Smooth muscle cell (in vitro differentiated cells): Measurements from ENCODE around the gene ATP7B. TPM values are rescaled to one million over a fixed set of nuclear protein-coding genes. Genes with fewer than 3 reads are reported as not detected.

Experiments
- DNase-seq: peaks from one replicate; lab custom pipeline; 2025; ENCODE audit not compliant: unreplicated experiment; lab: John Stamatoyannopoulos, UW
- H2AFZ ChIP-seq: fragments of 200-600 bp; sonication (generic); 2 replicates; pipeline ENCODE4 v1.6.0; 2016; ENCODE audit warnings: antibody characterized with exemption, low read depth, mild to moderate bottlenecking
- H3F3A ChIP-seq: fragments of 200-600 bp; sonication (generic); 2 replicates; pipeline ENCODE4 v1.6.0; 2017; ENCODE audit warnings: antibody characterized with exemption, low read depth
- H3K27ac ChIP-seq: fragments of 200-600 bp; sonication (generic); 2 replicates; pipeline ENCODE4 v1.5.1; 2016; ENCODE audit warnings: low read depth, mild to moderate bottlenecking
- H3K27me3 ChIP-seq: fragments of 200-600 bp; sonication (generic); 2 replicates; pipeline ENCODE4 v1.6.1; 2016; ENCODE audit warnings: low read depth, mild to moderate bottlenecking
- H3K36me3 ChIP-seq: fragments of 200-600 bp; sonication (generic); 2 replicates; pipeline ENCODE4 v1.5.1; 2016; ENCODE audit warnings: low read depth
- H3K4me1 ChIP-seq: fragments of 200-600 bp; sonication (generic); 2 replicates; pipeline ENCODE4 v1.5.1; 2016; ENCODE audit warnings: low read depth
- H3K4me2 ChIP-seq: fragments of 200-600 bp; sonication (generic); 2 replicates; pipeline ENCODE4 v1.6.0; 2016; ENCODE audit warnings: mild to moderate bottlenecking
- H3K4me3 ChIP-seq: fragments of 200-600 bp; sonication (generic); 2 replicates; pipeline ENCODE4 v1.5.1; 2016; ENCODE audit warnings: mild to moderate bottlenecking
- H3K79me2 ChIP-seq: fragments of 200-600 bp; sonication (generic); 2 replicates; pipeline ENCODE4 v1.6.0; 2016; ENCODE audit warnings: low read depth, mild to moderate bottlenecking
- H3K9ac ChIP-seq: fragments of 200-600 bp; sonication (generic); 2 replicates; pipeline ENCODE4 v1.6.0; 2016; ENCODE audit warnings: low read depth
- H3K9me3 ChIP-seq: fragments of 200-600 bp; sonication (generic); replicated peaks from 2 replicates; pipeline ENCODE4 v1.5.1; 2016; ENCODE audit warnings: low read depth
- H4K20me1 ChIP-seq: fragments of 200-600 bp; sonication (generic); 2 replicates; pipeline ENCODE4 v1.6.0; 2016; ENCODE audit warnings: low read depth
- WGBS: methylation state at CpG from one replicate; pipeline ENCODE4 v1.1.7; 2016; ENCODE audit warnings: low lambda C conversion rate; 5-methylcytosine and 5-hydroxymethylcytosine counted together
- polyA plus RNA-seq: library from polyadenylated mRNA; unstranded; fragments of >200 nt; fragmentation: Nextera tagmentation; extraction: Ambion mirVana; gene quantifications from 2 replicates; pipeline ENCODE4 v1.2.1, GENCODE V29; 2016
- total RNA-seq: library from RNA; depleted of rRNA; stranded (reverse); fragments of >200 nt; gene quantifications from 2 replicates; pipeline ENCODE4 v1.2.3, GENCODE V29; 2014
- TF ChIP-seq, protein P1 (sequence below): fragments of 200-600 bp; sonication (generic); IDR thresholded peaks from 2 replicates; pipeline ENCODE4 v1.5.1; 2017; ENCODE audit warnings: borderline replicate concordance, mild to moderate bottlenecking, antibody characterized with exemption; ENCODE audit not compliant: insufficient read depth, poor library complexity, severe bottlenecking

Gene ATP7B
- total and polyA plus RNA-seq, 2 experiments from 2014 or later, result 10.0 to 23.5 TPM

DNA sequence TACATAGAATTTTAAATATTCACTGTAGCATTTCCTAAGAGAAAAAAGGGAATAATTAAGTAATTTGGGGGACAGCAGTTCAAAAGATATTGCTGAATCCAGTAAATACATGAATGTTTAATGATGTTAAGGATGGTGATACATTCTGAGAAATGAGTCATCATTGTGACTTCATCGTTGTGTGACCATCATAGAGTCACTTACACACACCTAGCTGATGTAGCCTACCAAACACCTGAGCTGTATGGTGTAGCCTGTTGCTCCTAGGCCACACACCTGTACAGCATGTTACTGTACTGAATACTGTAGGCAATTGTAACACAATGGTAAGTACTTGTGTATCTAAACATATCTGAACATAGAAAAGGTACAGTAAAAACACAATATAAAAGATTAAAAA, 34.8 kb downstream of the ATP7B start:
- Histone ChIP-seq H3K9me3 (no peaks in the 10 kb centered on the region), H3K79me2 (peaks cover 67% of the 10 kb centered on the region), H3K27ac (no peak overlapping the region), H2AFZ (no peak overlapping the region), H3K4me1 (peaks cover 8% of the 10 kb centered on the region), H3K4me3 (no peak overlapping the region), H3K27me3 (no peaks in the 10 kb centered on the region), H3K9ac (no peak overlapping the region), H4K20me1 (peaks cover 2% of the 10 kb centered on the region), H3F3A (no peaks in the 10 kb centered on the region), H3K4me2 (no peak overlapping the region), H3K36me3 (no peaks in the 10 kb centered on the region)
- TF ChIP-seq, protein P1, sequence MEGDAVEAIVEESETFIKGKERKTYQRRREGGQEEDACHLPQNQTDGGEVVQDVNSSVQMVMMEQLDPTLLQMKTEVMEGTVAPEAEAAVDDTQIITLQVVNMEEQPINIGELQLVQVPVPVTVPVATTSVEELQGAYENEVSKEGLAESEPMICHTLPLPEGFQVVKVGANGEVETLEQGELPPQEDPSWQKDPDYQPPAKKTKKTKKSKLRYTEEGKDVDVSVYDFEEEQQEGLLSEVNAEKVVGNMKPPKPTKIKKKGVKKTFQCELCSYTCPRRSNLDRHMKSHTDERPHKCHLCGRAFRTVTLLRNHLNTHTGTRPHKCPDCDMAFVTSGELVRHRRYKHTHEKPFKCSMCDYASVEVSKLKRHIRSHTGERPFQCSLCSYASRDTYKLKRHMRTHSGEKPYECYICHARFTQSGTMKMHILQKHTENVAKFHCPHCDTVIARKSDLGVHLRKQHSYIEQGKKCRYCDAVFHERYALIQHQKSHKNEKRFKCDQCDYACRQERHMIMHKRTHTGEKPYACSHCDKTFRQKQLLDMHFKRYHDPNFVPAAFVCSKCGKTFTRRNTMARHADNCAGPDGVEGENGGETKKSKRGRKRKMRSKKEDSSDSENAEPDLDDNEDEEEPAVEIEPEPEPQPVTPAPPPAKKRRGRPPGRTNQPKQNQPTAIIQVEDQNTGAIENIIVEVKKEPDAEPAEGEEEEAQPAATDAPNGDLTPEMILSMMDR, result no peak
- WGBS, result 29% methylated on average over 1 of the region's 1 CpG
- DNase-seq, result no peak

DNA sequence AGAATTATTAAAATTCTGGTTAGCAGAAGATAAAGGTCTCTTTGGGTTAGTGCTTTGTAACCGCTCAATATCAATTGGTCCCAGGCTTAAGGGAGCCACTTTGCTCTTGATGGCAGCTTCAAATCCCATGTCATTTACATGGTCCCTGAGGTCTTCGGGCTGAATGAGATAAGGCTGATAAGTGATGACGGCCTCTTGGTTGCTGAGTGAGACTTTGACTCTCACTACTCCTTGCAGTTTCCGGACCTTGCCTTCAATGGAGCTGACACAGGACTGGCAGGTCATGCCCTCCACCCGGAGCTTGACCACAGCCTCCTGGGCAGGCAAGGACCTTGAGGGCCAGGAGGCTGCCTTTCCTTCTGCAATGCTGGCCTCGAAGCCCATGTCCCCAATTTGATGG, 36.8 kb downstream of the ATP7B start:
- Histone ChIP-seq H3K9me3 (no peaks in the 10 kb centered on the region), H3K9ac (no peak overlapping the region), H4K20me1 (peaks cover 7% of the 10 kb centered on the region), H3K27me3 (no peaks in the 10 kb centered on the region), H3K27ac (no peak overlapping the region), H3F3A (peaks cover 4% of the 10 kb centered on the region), H3K4me3 (no peak overlapping the region), H2AFZ (no peak overlapping the region), H3K4me1 (no peaks in the 10 kb centered on the region), H3K36me3 (peaks cover 3% of the 10 kb centered on the region), H3K79me2 (peaks cover 64% of the 10 kb centered on the region), H3K4me2 (no peak overlapping the region)
- TF ChIP-seq, protein P1, result no peak
- 94% methylated on average over 6 of the region's 6 CpGs for WGBS
- no peak for DNase-seq

DNA sequence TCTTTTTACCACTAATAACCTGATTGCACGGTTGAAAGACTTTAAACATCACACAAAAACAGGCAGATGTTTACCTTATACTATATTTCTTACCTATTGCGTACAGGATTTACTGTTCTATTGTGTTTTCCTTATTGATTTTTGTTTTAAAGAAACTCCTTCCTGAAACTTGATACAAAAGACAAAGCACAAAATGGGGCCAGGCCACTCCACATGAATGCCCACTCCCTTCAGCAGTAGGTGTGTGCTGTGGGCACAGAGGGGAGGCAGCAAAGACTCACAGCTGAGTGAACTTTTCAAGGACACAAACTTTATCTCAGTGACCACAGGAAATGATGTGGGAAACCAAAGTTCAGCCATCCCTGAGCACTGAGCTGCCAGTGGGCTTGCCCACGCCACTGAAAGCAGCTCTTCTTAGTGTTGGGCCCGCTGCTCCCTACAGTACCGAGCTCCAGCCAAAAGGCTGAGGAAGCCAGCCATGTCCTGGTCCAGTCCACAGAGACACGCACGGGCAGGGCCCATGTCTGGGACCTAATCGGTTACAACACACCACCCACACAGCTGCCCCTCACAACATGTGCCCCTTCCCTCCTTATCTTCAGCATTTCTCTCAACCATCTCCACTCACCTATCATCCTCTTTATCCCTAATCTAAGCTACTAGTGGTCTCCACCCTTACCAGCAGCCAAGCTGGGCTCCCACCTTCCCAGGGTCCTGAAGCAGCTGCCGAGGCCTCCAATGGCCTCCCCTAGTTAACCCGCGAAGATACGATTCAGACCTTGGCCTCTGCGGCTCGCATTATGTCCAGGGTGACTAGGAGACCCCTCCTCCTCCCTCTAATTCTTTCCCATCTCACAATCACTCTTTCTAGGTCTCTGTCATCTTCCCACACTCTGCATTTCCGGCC, 39.5 kb downstream of the ATP7B start:
- Histone ChIP-seq H3K4me3 (no peak overlapping the region), H3K27me3 (no peaks in the 10 kb centered on the region), H3K9me3 (no peaks in the 10 kb centered on the region), H2AFZ (no peak overlapping the region), H3K27ac (no peak overlapping the region), H3K79me2 (peaks cover 40% of the 10 kb centered on the region), H3K4me1 (no peaks in the 10 kb centered on the region), H3F3A (peaks cover 4% of the 10 kb centered on the region), H3K9ac (no peak overlapping the region), H3K36me3 (peaks cover 5% of the 10 kb centered on the region), H4K20me1 (peaks cover 12% of the 10 kb centered on the region), H3K4me2 (no peak overlapping the region)
- 95% methylated on average over 15 of the region's 15 CpGs for WGBS
- TF ChIP-seq, protein P1, result no peak
- no peak for DNase-seq
